ENCODE data around the gene DRD1.

GRCh38 chr5:175444905-175445456, 999 bp upstream of the DRD1 start:
- TF ChIP-seq NANOG (IDR thresholded peaks at IDR 0.05; ENCODE audit: borderline replicate concordance) (no peak), POLR2AphosphoS5 (IDR thresholded peaks at IDR 0.05; ENCODE audit: low read depth) (no peak)
